GM19397 (cell line): ENCODE results near the gene EPN2.

ENCODE experiments used
- ATAC-seq: cut with Tn5 transposase; IDR thresholded peaks from one replicate; pipeline ENCODE4 v1.9.1; 2021; ENCODE audit warnings: mild to moderate bottlenecking, moderate library complexity; ENCODE audit not compliant: unreplicated experiment

The EPN2 gene

GRCh38 chr17:19291646-19292376 is 54.6 kb downstream of the EPN2 start:
- no peak for ATAC-seq

- ATAC-seq = no peak
Measured at GRCh38 chr17:19292377-19292711, 55.2 kb downstream of the EPN2 start.

GRCh38 chr17:19294443-19294842 is 57.3 kb downstream of the EPN2 start:
- ATAC-seq = no peak

GRCh38 chr17:19295473-19296135 is 58.4 kb downstream of the EPN2 start:
- no peak for ATAC-seq

- no peak for ATAC-seq
Measured at GRCh38 chr17:19296786-19297778, 59.9 kb downstream of the EPN2 start.

GRCh38 chr17:19298569-19299213 is 61.5 kb downstream of the EPN2 start:
- ATAC-seq = no peak

GRCh38 chr17:19299214-19299747 is 62.1 kb downstream of the EPN2 start:
- ATAC-seq = no peak

- ATAC-seq = no peak
Measured at GRCh38 chr17:19299866-19300265, 62.7 kb downstream of the EPN2 start.

- ATAC-seq = no peak
Measured at GRCh38 chr17:19301274-19301951, 64.2 kb downstream of the EPN2 start.

- no peak for ATAC-seq
Measured at GRCh38 chr17:19301973-19302372, 64.8 kb downstream of the EPN2 start.

- no peak for ATAC-seq
Measured at GRCh38 chr17:19302791-19303331, 65.7 kb downstream of the EPN2 start.

- ATAC-seq = no peak
Measured at GRCh38 chr17:19303367-19303776, 66.2 kb downstream of the EPN2 start.

GRCh38 chr17:19304209-19304608 is 67.0 kb downstream of the EPN2 start:
- ATAC-seq = no peak

GRCh38 chr17:19304751-19305150 is 67.6 kb downstream of the EPN2 start:
- no peak for ATAC-seq

- ATAC-seq = no peak
Measured at GRCh38 chr17:19305256-19305655, 68.1 kb downstream of the EPN2 start.

- ATAC-seq = no peak
Measured at GRCh38 chr17:19305761-19306159, 68.6 kb downstream of the EPN2 start.

GRCh38 chr17:19306160-19307111 is 69.3 kb downstream of the EPN2 start:
- ATAC-seq = peak; percentile 76

- no peak for ATAC-seq
Measured at GRCh38 chr17:19307521-19307920, 70.4 kb downstream of the EPN2 start.

- no peak for ATAC-seq
Measured at GRCh38 chr17:19308398-19308797, 71.2 kb downstream of the EPN2 start.
